Fibroblast of lung (primary cell): Measurements from ENCODE around the gene SCYGR3.

Experiments used
- CTCF ChIP-seq, 2 donors: IDR thresholded peaks in 1 of 2; conservative IDR thresholded peaks in 1 of 2; 1 replicate in 1 of 2; 2 replicates in 1 of 2; pipeline ENCODE4 v1.5.1; 2011 to 2012; ENCODE audit warnings: low read length in 2 of 2, control low read depth in 1 of 2, inconsistent platforms in 1 of 2, low read depth in 1 of 2, mild to moderate bottlenecking in 1 of 2
- EZH2 ChIP-seq: IDR thresholded peaks from 2 replicates; pipeline ENCODE4 v1.5.1; 2012; ENCODE audit warnings: low read length, control low read depth, mild to moderate bottlenecking; ENCODE audit errors: missing control alignments

- no peak for TF ChIP-seq CTCF (conservative IDR thresholded peaks at IDR 0.05 in 1 of 2, IDR thresholded peaks at IDR 0.05 in 1 of 2; ENCODE audit: low read depth in 1 of 2, low read length in 2 of 2)
- TF ChIP-seq EZH2: no peak
Observed at GRCh38 chr2:227627769-227628168, 13.1 kb upstream of the SCYGR3 start.
